ENCODE data around the gene ME1. TPM values are rescaled to one million over a fixed set of nuclear protein-coding genes. Genes with fewer than 3 reads are reported as not detected.

ME1 gene
- total and polyA plus RNA-seq, 7 donors: 4.2 to 18.5 (median 11.3) TPM

DNA sequence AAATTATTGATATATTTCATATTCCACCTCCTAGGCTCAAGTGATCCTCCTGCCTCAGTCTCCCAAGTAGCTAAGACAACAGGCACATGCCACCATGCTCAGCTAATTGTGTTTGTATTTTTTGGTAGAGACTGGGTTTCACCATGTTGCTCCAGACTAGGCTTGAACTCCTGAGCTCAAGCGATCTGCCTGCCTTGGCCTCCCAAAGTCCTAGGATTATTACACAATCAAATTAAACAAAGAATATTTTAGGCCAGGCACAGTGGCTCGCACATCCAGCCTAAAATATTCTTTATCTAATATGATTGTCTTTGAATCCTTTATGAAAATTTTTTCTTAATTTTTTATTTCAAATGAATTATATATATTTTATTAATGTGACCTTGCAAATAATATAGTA, 17.8 kb downstream of the ME1 start:
- Histone ChIP-seq H3K36me3 (no peaks in the 10 kb centered on the region), H3K27ac (no peak overlapping the region), H3K9me3 (no peaks in the 10 kb centered on the region), H3K27me3 (no peaks in the 10 kb centered on the region), H3K4me3 (no peak overlapping the region), H3K4me1 (peaks cover 0 to 2% (median 0%) of the 10 kb centered on the region in 4 donors)
- intact Hi-C loops (cut with DNase I): no loop called here
- DNase-seq: no peak
- TF ChIP-seq, protein P1, sequence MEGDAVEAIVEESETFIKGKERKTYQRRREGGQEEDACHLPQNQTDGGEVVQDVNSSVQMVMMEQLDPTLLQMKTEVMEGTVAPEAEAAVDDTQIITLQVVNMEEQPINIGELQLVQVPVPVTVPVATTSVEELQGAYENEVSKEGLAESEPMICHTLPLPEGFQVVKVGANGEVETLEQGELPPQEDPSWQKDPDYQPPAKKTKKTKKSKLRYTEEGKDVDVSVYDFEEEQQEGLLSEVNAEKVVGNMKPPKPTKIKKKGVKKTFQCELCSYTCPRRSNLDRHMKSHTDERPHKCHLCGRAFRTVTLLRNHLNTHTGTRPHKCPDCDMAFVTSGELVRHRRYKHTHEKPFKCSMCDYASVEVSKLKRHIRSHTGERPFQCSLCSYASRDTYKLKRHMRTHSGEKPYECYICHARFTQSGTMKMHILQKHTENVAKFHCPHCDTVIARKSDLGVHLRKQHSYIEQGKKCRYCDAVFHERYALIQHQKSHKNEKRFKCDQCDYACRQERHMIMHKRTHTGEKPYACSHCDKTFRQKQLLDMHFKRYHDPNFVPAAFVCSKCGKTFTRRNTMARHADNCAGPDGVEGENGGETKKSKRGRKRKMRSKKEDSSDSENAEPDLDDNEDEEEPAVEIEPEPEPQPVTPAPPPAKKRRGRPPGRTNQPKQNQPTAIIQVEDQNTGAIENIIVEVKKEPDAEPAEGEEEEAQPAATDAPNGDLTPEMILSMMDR (IDR thresholded peaks at IDR 0.05): no peak
- TF ChIP-seq POLR2AphosphoS5 (IDR thresholded peaks at IDR 0.05) (no peak), POLR2A (IDR thresholded peaks at IDR 0.05) (no peak), EP300 (IDR thresholded peaks at IDR 0.05) (no peak)
- 93% methylated on average over 2 of the region's 2 CpGs for WGBS, 2 donors

GRCh38 chr6:83411731-83412130, 19.1 kb downstream of the ME1 start:
- intact Hi-C loops (cut with DNase I): no loop called here
- TF ChIP-seq, protein P1 (IDR thresholded peaks at IDR 0.05): no peak
- TF ChIP-seq EP300 (IDR thresholded peaks at IDR 0.05) (no peak), POLR2AphosphoS5 (IDR thresholded peaks at IDR 0.05) (no peak), POLR2A (IDR thresholded peaks at IDR 0.05) (no peak)
- Histone ChIP-seq H3K27ac (no peak overlapping the region), H3K4me3 (no peak overlapping the region), H3K27me3 (no peaks in the 10 kb centered on the region), H3K4me1 (peaks cover 0 to 2% (median 0%) of the 10 kb centered on the region in 4 donors), H3K9me3 (no peaks in the 10 kb centered on the region), H3K36me3 (no peaks in the 10 kb centered on the region)
- DNase-seq: no peak
- 73 to 81% methylated on average over 3 of the region's 3 CpGs for WGBS, 2 donors

DNA sequence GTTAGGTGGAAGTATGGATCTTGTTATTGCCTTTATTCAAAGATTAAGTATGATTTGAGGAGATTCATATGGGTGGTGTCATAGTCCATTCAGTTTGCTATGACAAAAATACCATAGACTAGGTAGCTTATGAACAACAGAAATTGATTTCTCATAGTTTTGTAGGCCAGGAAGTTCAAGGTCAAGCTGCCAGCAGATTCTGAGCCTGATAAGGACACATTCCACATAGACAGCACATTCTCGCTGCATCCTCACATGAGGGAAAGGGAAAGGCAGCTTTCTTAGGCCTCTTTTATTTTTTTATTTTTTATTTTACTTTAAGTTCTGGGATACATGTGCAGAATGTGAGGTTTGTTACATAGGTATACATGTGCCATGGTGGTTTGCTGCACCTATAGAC, 27.7 kb downstream of the ME1 start:
- intact Hi-C loops (cut with DNase I): no loop called here
- TF ChIP-seq POLR2A (IDR thresholded peaks at IDR 0.05) (no peak), EP300 (IDR thresholded peaks at IDR 0.05) (no peak), POLR2AphosphoS5 (IDR thresholded peaks at IDR 0.05) (no peak)
- TF ChIP-seq, protein P1 (IDR thresholded peaks at IDR 0.05): no peak
- H3K27ac ChIP-seq: no peak overlapping the region
- DNase-seq: no peak
- H3K36me3 ChIP-seq: peaks cover 0 to under 1% (median 0%) of the 10 kb centered on the region in 4 donors
- WGBS, 2 donors: 94 to 96% methylated on average over 1 of the region's 1 CpG
- H3K4me3 ChIP-seq: no peak overlapping the region
- H3K4me1 ChIP-seq: no peaks in the 10 kb centered on the region
- no peaks in the 10 kb centered on the region for H3K27me3 ChIP-seq
- H3K9me3 ChIP-seq: peaks cover 0 to 3% (median 0%) of the 10 kb centered on the region in 4 donors

DNA sequence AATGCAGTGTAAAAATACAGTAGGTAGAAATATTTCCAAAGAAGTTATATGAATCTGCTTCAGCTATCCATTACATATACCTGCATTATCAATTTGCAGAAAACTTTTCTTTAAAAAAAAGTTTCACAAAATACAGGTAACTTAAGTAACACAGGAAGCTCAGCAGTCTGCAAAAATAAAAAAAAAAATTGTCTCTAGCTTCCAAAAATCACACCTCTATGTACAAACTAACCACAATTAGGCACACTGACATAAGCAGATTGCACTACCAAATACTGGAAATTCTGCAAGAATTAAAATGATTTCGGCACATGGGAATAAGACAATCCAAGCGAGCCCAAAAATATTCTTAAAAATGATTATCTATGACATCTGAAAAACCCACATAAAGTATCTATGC, 41.2 kb downstream of the ME1 start:
- H3K4me1 ChIP-seq: no peaks in the 10 kb centered on the region
- intact Hi-C loops (cut with DNase I): no loop called here
- H3K36me3 ChIP-seq: no peaks in the 10 kb centered on the region
- H3K9me3 ChIP-seq: no peaks in the 10 kb centered on the region
- 93 to 97% methylated on average over 2 of the region's 2 CpGs for WGBS, 2 donors
- H3K27ac ChIP-seq: no peak overlapping the region
- DNase-seq: no peak
- H3K4me3 ChIP-seq: no peak overlapping the region
- TF ChIP-seq EP300 (IDR thresholded peaks at IDR 0.05): no peak
- H3K27me3 ChIP-seq: no peaks in the 10 kb centered on the region

- Histone ChIP-seq H3K27ac (no peak overlapping the region), H3K4me1 (peaks cover 0 to 16% (median 9%) of the 10 kb centered on the region in 4 donors), H3K9me3 (no peaks in the 10 kb centered on the region), H3K27me3 (no peaks in the 10 kb centered on the region), H3K36me3 (no peaks in the 10 kb centered on the region), H3K4me3 (no peak overlapping the region)
- TF ChIP-seq POLR2AphosphoS5 (IDR thresholded peaks at IDR 0.05) (no peak), EP300 (IDR thresholded peaks at IDR 0.05) (no peak), POLR2A (IDR thresholded peaks at IDR 0.05) (no peak)
- TF ChIP-seq, protein P1 (IDR thresholded peaks at IDR 0.05): no peak
- no peak for DNase-seq
- WGBS, 2 donors: 76 to 96% methylated on average over 3 of the region's 3 CpGs
- intact Hi-C loops (cut with DNase I): no loop called here
Measured at GRCh38 chr6:83385473-83385872, 45.4 kb downstream of the ME1 start.

All from sigmoid colon (tissue), 7 donors.